H1 (cell line): ENCODE measurements around the gene GHRL. TPM values are rescaled to one million over a fixed set of nuclear protein-coding genes. Genes with fewer than 3 reads are reported as not detected.

Experiments
- CTCF ChIA-PET: fragments of 300-600 bp; sonication (Branson Sonifier 250); formaldehyde crosslinking; loops from one replicate; lab custom pipeline; 2021; ENCODE audit not compliant: partially characterized antibody; lab: Charles Lee
- POLR2A ChIA-PET: fragments of 300-600 bp; sonication (Branson Sonifier 250); formaldehyde crosslinking; loops from one replicate; lab custom pipeline; 2021; ENCODE audit warnings: inconsistent platforms; ENCODE audit not compliant: partially characterized antibody; lab: Charles Lee
- DNase-seq, 2 experiments: peaks; one replicate each; pipeline versions ENCODE4 v3.0.0 to v3.0.0-alpha.2; 2010 to 2022; ENCODE audit warnings: low spot score in 2 of 2, low read depth in 1 of 2, mixed read lengths in 1 of 2
- FAIRE-seq: peaks from 2 replicates; lab custom pipeline; 2011; peaks lifted over from hg19 to GRCh38; lab: Jason Lieb, UNC
- H2AFZ ChIP-seq: 2 replicates; pipeline ENCODE4 v1.8.1; 2012; ENCODE audit warnings: low read length, inconsistent platforms
- H2AK5ac ChIP-seq: 2 replicates; pipeline ENCODE4 v1.6.1; 2013; ENCODE audit warnings: low read depth, low read length
- H2BK120ac ChIP-seq: replicated peaks from 2 replicates; pipeline ENCODE3; 2013; ENCODE audit warnings: low read depth, low read length, inconsistent platforms
- H2BK12ac ChIP-seq: 2 replicates; pipeline ENCODE4 v1.6.1; 2013; ENCODE audit warnings: low read depth, low read length
- H2BK15ac ChIP-seq: 2 replicates; pipeline ENCODE4 v1.6.1; 2013; ENCODE audit warnings: low read length
- H2BK20ac ChIP-seq: 2 replicates; pipeline ENCODE4 v1.6.1; 2013; ENCODE audit warnings: low read length
- H2BK5ac ChIP-seq: 2 replicates; pipeline ENCODE4 v1.6.1; 2013; ENCODE audit warnings: low read depth, low read length
- H3K14ac ChIP-seq: 2 replicates; pipeline ENCODE4 v1.6.1; 2013; ENCODE audit warnings: inconsistent platforms; ENCODE audit not compliant: insufficient read length
- H3K18ac ChIP-seq: 2 replicates; pipeline ENCODE4 v1.6.1; 2013; ENCODE audit warnings: low read length; ENCODE audit errors: extremely low read depth
- H3K23ac ChIP-seq: 2 replicates; pipeline ENCODE4 v1.6.1; 2013; ENCODE audit warnings: inconsistent platforms; ENCODE audit not compliant: insufficient read length
- H3K23me2 ChIP-seq: 2 replicates; pipeline ENCODE4 v1.6.1; 2013; ENCODE audit warnings: low read depth, low read length
- H3K27ac ChIP-seq: 2 replicates; pipeline ENCODE4 v1.6.1; 2011; ENCODE audit warnings: low read depth, low read length, inconsistent platforms
- H3K27me3 ChIP-seq, 4 experiments: replicated peaks in 1 of 4; 1 replicate in 1 of 4; 2 replicates in 3 of 4; pipeline versions ENCODE4 v1.6.1 to v1.8.1; 2011 to 2013; ENCODE audit warnings: low read length in 3 of 4, mild to moderate bottlenecking in 3 of 4, inconsistent platforms in 2 of 4, mixed read lengths in 2 of 4, moderate library complexity in 1 of 4; ENCODE audit not compliant: control insufficient read depth in 3 of 4, insufficient read depth in 3 of 4; ENCODE audit errors: extremely low read depth in 1 of 4
- H3K36me3 ChIP-seq, 4 experiments: 2 replicates each; pipeline versions ENCODE4 v1.6.1 to v1.8.1; 2011 to 2013; ENCODE audit warnings: mild to moderate bottlenecking in 4 of 4, low read length in 3 of 4, moderate library complexity in 2 of 4, control low read depth in 1 of 4, inconsistent platforms in 1 of 4; ENCODE audit not compliant: insufficient read depth in 4 of 4, control insufficient read depth in 2 of 4
- H3K4ac ChIP-seq: replicated peaks from 2 replicates; pipeline ENCODE3; 2013; ENCODE audit warnings: low read length, low read depth, mixed read lengths, inconsistent platforms; ENCODE audit not compliant: insufficient read length
- H3K4me1 ChIP-seq, 4 experiments: replicated peaks in 1 of 4; 1 replicate in 1 of 4; 2 replicates in 3 of 4; pipeline versions ENCODE4 v1.6.1 to v1.8.1; 2011 to 2013; ENCODE audit warnings: low read length in 3 of 4, inconsistent platforms in 2 of 4, mixed read lengths in 1 of 4; ENCODE audit not compliant: insufficient read depth in 4 of 4, control insufficient read depth in 3 of 4
- H3K4me2 ChIP-seq, 2 experiments: 2 replicates each; pipeline versions ENCODE4 v1.6.1 to v1.8.1; 2011 to 2013; ENCODE audit warnings: low read depth in 2 of 2, low read length in 2 of 2, control low read depth in 1 of 2, inconsistent platforms in 1 of 2, mild to moderate bottlenecking in 1 of 2; ENCODE audit not compliant: insufficient read depth in 1 of 2
- H3K4me3 ChIP-seq, 4 experiments: fragments of 200-600, 300-600 bp in 1 of 4; sonication (generic), shearing (Covaris generic), sonication (Bioruptor Twin) in 1 of 4; 2 replicates each; pipeline versions ENCODE4 v1.5.1 to v1.8.1; 2011 to 2016; ENCODE audit warnings: low read length in 4 of 4, low read depth in 3 of 4, control low read depth in 2 of 4, inconsistent platforms in 2 of 4, mild to moderate bottlenecking in 2 of 4, mixed read lengths in 1 of 4, moderate library complexity in 1 of 4; ENCODE audit not compliant: insufficient read depth in 2 of 4; ENCODE audit errors: extremely low read depth in 1 of 4
- H3K56ac ChIP-seq: replicated peaks from 2 replicates; pipeline ENCODE3; 2013; ENCODE audit warnings: low read depth, mild to moderate bottlenecking, mixed read lengths, low read length, inconsistent platforms; ENCODE audit not compliant: insufficient read length
- H3K79me1 ChIP-seq: 2 replicates; pipeline ENCODE4 v1.6.1; 2013; ENCODE audit warnings: low read depth, low read length, control low read depth
- H3K79me2 ChIP-seq, 2 experiments: 2 replicates each; pipeline versions ENCODE4 v1.6.1 to v1.8.1; 2012 to 2013; ENCODE audit warnings: low read length in 2 of 2, mild to moderate bottlenecking in 2 of 2, inconsistent platforms in 1 of 2; ENCODE audit not compliant: insufficient read depth in 2 of 2, control insufficient read depth in 1 of 2
- H3K9ac ChIP-seq, 4 experiments: replicated peaks in 1 of 4; 1 replicate in 1 of 4; 2 replicates in 3 of 4; pipeline versions ENCODE4 v1.6.1 to v1.8.1; 2011 to 2013; ENCODE audit warnings: low read depth in 3 of 4, low read length in 3 of 4, control low read depth in 2 of 4, mild to moderate bottlenecking in 2 of 4, moderate library complexity in 2 of 4, inconsistent platforms in 1 of 4; ENCODE audit errors: extremely low read depth in 1 of 4
- H3K9me3 ChIP-seq, 2 experiments: 2 replicates each; pipeline versions ENCODE4 v1.6.1 to v1.8.1; 2012 to 2013; ENCODE audit warnings: mild to moderate bottlenecking in 2 of 2, moderate library complexity in 2 of 2, control low read depth in 1 of 2, inconsistent platforms in 1 of 2, low read depth in 1 of 2, low read length in 1 of 2, mixed read lengths in 1 of 2; ENCODE audit not compliant: insufficient read depth in 2 of 2
- H4K20me1 ChIP-seq, 2 experiments: replicated peaks in 1 of 2; 2 replicates each; pipeline versions ENCODE3 to v1.8.1; 2011 to 2013; ENCODE audit warnings: inconsistent platforms in 2 of 2, low read length in 2 of 2, mild to moderate bottlenecking in 1 of 2; ENCODE audit not compliant: insufficient read depth in 2 of 2, control insufficient read depth in 1 of 2
- H4K5ac ChIP-seq: 2 replicates; pipeline ENCODE4 v1.6.1; 2013; ENCODE audit warnings: low read length, low read depth, mixed read lengths, inconsistent platforms; ENCODE audit not compliant: insufficient read length
- H4K8ac ChIP-seq: 2 replicates; pipeline ENCODE4 v1.8.0; 2013; ENCODE audit warnings: mild to moderate bottlenecking, moderate library complexity, low read length, inconsistent platforms; ENCODE audit not compliant: insufficient read depth; ENCODE audit errors: extremely low read depth
- H4K91ac ChIP-seq: replicated peaks from 2 replicates; pipeline ENCODE3; 2013; ENCODE audit warnings: low read length, mixed read lengths, inconsistent platforms; ENCODE audit not compliant: insufficient read length
- CREB1 ChIP-seq: IDR thresholded peaks from 2 replicates; pipeline ENCODE4 v1.6.1; 2012; ENCODE audit warnings: inconsistent platforms
- WGBS, 2 experiments: shearing (Covaris generic) in 1 of 2; methylation state at CpG; one replicate each; pipeline versions ENCODE4 v1.1.6 to v1.1.7; 2013 to 2015; ENCODE audit warnings: low lambda C conversion rate in 2 of 2, mixed read lengths in 2 of 2, inconsistent platforms in 1 of 2, low coverage in 1 of 2, missing lambda C conversion rate in 1 of 2; ENCODE audit not compliant: insufficient replicate concordance in 2 of 2, insufficient coverage in 1 of 2, insufficient read length in 1 of 2; ENCODE audit errors: extremely low coverage in 1 of 2, missing lambda C conversion rate in 1 of 2; 5-methylcytosine and 5-hydroxymethylcytosine counted together
- polyA plus RNA-seq, 7 experiments: library from polyadenylated mRNA; depleted of rRNA in 3 of 7; stranded (reverse) in 5 of 7; unstranded in 2 of 7; fragments of >200 nt in 5 of 7; fragments of 200-250 nt in 2 of 7; gene quantifications; 1 replicate in 5 of 7; 2 replicates in 1 of 7; 4 replicates in 1 of 7; pipeline versions ENCODE4 v1.2.1 to v1.2.3, GENCODE V29; 2011 to 2013; ENCODE audit warnings: missing spikeins in 2 of 7, mixed read lengths in 2 of 7
- total RNA-seq: library from RNA; stranded (reverse); fragmentation: NEBNext Ultra II Directional; extraction: Animal tissue kit (Norgen Biotek cat#: 25700); gene quantifications from 2 replicates; pipeline ENCODE4 v1.2.1, GENCODE V29; 2021

GHRL gene
- total and polyA plus RNA-seq, 2 of the 8 experiments (the other 6 are each of a cell fraction or from before 2014, with no cell fraction given) = 0.32 to 0.35 TPM

DNA sequence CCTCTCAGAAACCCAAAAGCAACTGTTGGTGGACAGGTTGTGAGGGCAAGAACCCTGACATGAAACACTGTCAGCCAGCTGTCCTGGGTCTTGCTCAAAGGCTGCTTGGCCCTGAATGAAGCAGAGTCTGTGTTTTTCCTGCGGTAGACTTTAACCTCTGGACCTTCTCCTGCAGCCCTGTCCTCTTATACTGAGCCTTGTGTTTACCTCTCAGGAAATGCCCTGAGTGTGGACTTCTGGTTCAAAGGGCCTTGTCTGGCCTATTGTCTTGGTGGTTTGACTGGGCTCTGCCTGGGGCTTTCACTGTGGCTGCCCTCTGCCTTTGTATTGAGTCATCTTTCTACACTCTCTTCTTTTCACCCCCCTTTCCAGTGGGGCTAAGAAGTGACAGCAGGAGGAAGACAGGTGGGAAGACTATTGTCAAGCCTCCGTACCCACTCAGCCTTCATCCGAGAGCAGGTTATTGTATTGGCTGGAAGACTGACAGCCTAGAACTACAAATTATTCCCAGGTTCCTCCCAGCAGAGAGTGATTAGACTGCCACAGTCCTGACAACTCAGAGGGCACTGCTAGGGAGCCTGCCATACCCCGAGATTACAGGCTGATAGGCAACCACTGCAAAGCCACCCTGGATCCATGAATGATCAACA, 24.7 kb upstream of the GHRL start:
- Histone ChIP-seq H3K23ac (no peak overlapping the region), H4K5ac (no peak overlapping the region), H3K56ac (no peak overlapping the region), H3K4ac (no peak overlapping the region), H2BK120ac (no peak overlapping the region), H2BK5ac (no peak overlapping the region), H3K4me2 (no peak overlapping the region), H2AFZ (no peak overlapping the region), H2BK15ac (no peak overlapping the region), H3K23me2 (peaks cover 7% of the 10 kb centered on the region; the same call in 1 of the 2 replicates), H3K27me3 (no peaks in the 10 kb centered on the region), H3K14ac (no peak overlapping the region), H3K4me3 (no peak overlapping the region), H3K9me3 (no peaks in the 10 kb centered on the region), H3K4me1 (peaks cover 0 to 4% (median 3%) of the 10 kb centered on the region in 4 experiments; a peak in 5 of 7 replicates), H2BK20ac (no peak overlapping the region), H4K91ac (no peak overlapping the region), H3K36me3 (peaks cover 25 to 58% (median 49%) of the 10 kb centered on the region in 4 experiments), H2AK5ac (no peak overlapping the region), H4K20me1 (peaks cover 3 to 10% of the 10 kb centered on the region in 2 experiments), H3K79me2 (peaks cover 11 to 25% of the 10 kb centered on the region in 2 experiments), H3K9ac (no peak overlapping the region), H3K27ac (no peak overlapping the region), H2BK12ac (no peak overlapping the region), H3K79me1 (peaks cover 5% of the 10 kb centered on the region; the same call in 1 of the 2 replicates), H4K8ac (no peak overlapping the region), H3K18ac (no peak overlapping the region)
- ChIA-PET CTCF (no interaction called here), POLR2A (interaction anchor here (3.9 kb wide), 1 partner anchor 9 kb away, joined by 20 read pairs; no protein-coding TSS in a partner anchor)
- WGBS, 2 experiments = 90% methylated on average over 4 of the region's 4 CpGs; no CpG with 5 or more reads in 1 of the 2 experiments
- no peak for DNase-seq
- FAIRE-seq = no peak
- no peak for TF ChIP-seq CREB1
